Measurements from ENCODE around the gene GNG7.

DNA sequence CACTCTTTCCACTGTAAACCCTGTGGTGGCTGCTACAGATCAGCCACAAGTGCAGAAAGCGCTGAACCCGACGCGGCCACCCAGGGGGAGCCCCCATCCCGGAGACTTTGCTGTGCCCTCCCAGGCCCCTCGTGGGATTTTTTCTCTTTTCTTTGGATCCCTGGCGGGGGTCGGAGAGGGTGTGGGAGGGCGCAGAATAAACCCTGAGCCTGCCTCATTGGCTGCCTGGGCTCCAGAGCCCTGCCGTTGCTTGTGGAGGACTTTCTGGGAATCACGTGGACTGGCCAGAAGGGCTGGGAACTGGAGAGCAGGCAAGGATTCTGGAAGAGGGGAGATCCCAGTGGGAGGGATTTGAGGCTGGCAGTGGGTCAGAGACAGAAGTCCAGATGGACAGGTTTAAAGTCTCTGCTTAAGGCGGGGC is 201.6 kb downstream of the GNG7 start:
- TF ChIP-seq, protein P1, sequence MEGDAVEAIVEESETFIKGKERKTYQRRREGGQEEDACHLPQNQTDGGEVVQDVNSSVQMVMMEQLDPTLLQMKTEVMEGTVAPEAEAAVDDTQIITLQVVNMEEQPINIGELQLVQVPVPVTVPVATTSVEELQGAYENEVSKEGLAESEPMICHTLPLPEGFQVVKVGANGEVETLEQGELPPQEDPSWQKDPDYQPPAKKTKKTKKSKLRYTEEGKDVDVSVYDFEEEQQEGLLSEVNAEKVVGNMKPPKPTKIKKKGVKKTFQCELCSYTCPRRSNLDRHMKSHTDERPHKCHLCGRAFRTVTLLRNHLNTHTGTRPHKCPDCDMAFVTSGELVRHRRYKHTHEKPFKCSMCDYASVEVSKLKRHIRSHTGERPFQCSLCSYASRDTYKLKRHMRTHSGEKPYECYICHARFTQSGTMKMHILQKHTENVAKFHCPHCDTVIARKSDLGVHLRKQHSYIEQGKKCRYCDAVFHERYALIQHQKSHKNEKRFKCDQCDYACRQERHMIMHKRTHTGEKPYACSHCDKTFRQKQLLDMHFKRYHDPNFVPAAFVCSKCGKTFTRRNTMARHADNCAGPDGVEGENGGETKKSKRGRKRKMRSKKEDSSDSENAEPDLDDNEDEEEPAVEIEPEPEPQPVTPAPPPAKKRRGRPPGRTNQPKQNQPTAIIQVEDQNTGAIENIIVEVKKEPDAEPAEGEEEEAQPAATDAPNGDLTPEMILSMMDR (IDR thresholded peaks at IDR 0.05) = no peak
- no peak for TF ChIP-seq POLR2A (IDR thresholded peaks at IDR 0.05)

Data from testis (tissue), 2 donors.